ENCODE data around the gene REP15. TPM values are rescaled to one million over a fixed set of nuclear protein-coding genes. Genes with fewer than 3 reads are reported as not detected.

REP15 gene
- total RNA-seq, 1 donor from 2014 or later: 2.8 TPM

- no peaks in the 10 kb centered on the region for H3K4me1 Mint-ChIP-seq (ENCODE audit: low read depth)
- no peak for TF ChIP-seq CTCF (IDR thresholded peaks at IDR 0.05; ENCODE audit: unreplicated experiment)
- H3K36me3 Mint-ChIP-seq (ENCODE audit: insufficient read depth): peaks cover 16% of the 10 kb centered on the region
- H3K9me3 Mint-ChIP-seq (ENCODE audit: low read depth): no peaks in the 10 kb centered on the region
- no peak overlapping the region for H3K4me3 Mint-ChIP-seq (ENCODE audit: low read depth)
- H3K27me3 Mint-ChIP-seq: no peaks in the 10 kb centered on the region
- DNase-seq (ENCODE audit: low spot score, unreplicated experiment): no peak
- no peak overlapping the region for H3K27ac Mint-ChIP-seq
Measured at GRCh38 chr12:27672643-27673042, 23.6 kb upstream of the REP15 start.

GRCh38 chr12:27673101-27673718, 23.0 kb upstream of the REP15 start:
- no peak overlapping the region for H3K4me3 Mint-ChIP-seq (ENCODE audit: low read depth)
- no peaks in the 10 kb centered on the region for H3K27me3 Mint-ChIP-seq
- no peak overlapping the region for H3K27ac Mint-ChIP-seq
- DNase-seq (ENCODE audit: low spot score, unreplicated experiment): no peak
- no peaks in the 10 kb centered on the region for H3K4me1 Mint-ChIP-seq (ENCODE audit: low read depth)
- peaks cover 13% of the 10 kb centered on the region for H3K36me3 Mint-ChIP-seq (ENCODE audit: insufficient read depth)
- no peaks in the 10 kb centered on the region for H3K9me3 Mint-ChIP-seq (ENCODE audit: low read depth)
- no peak for TF ChIP-seq CTCF (IDR thresholded peaks at IDR 0.05; ENCODE audit: unreplicated experiment)

- Mint-ChIP-seq H3K27me3 (no peaks in the 10 kb centered on the region), H3K4me3 (ENCODE audit: low read depth) (no peak overlapping the region), H3K27ac (no peak overlapping the region), H3K4me1 (ENCODE audit: low read depth) (no peaks in the 10 kb centered on the region), H3K9me3 (ENCODE audit: low read depth) (no peaks in the 10 kb centered on the region), H3K36me3 (ENCODE audit: insufficient read depth) (peaks cover 20% of the 10 kb centered on the region)
- TF ChIP-seq CTCF (IDR thresholded peaks at IDR 0.05; ENCODE audit: unreplicated experiment): no peak
- no peak for DNase-seq (ENCODE audit: low spot score, unreplicated experiment)
Measured at GRCh38 chr12:27674989-27675388, 21.3 kb upstream of the REP15 start.

- H3K4me1 Mint-ChIP-seq (ENCODE audit: low read depth): peaks cover 3% of the 10 kb centered on the region
- DNase-seq (ENCODE audit: low spot score, unreplicated experiment): no peak
- no peak overlapping the region for H3K27ac Mint-ChIP-seq
- no peaks in the 10 kb centered on the region for H3K9me3 Mint-ChIP-seq (ENCODE audit: low read depth)
- no peak overlapping the region for H3K4me3 Mint-ChIP-seq (ENCODE audit: low read depth)
- no peaks in the 10 kb centered on the region for H3K27me3 Mint-ChIP-seq
- TF ChIP-seq CTCF (IDR thresholded peaks at IDR 0.05; ENCODE audit: unreplicated experiment): no peak
- H3K36me3 Mint-ChIP-seq (ENCODE audit: insufficient read depth): peaks cover 33% of the 10 kb centered on the region
Measured at GRCh38 chr12:27680619-27681018, 15.6 kb upstream of the REP15 start.

GRCh38 chr12:27682534-27682933, 13.7 kb upstream of the REP15 start:
- Mint-ChIP-seq H3K27me3 (no peaks in the 10 kb centered on the region), H3K9me3 (ENCODE audit: low read depth) (no peaks in the 10 kb centered on the region), H3K27ac (no peak overlapping the region), H3K36me3 (ENCODE audit: insufficient read depth) (peaks cover 34% of the 10 kb centered on the region), H3K4me3 (ENCODE audit: low read depth) (no peak overlapping the region), H3K4me1 (ENCODE audit: low read depth) (peaks cover 4% of the 10 kb centered on the region)
- DNase-seq (ENCODE audit: low spot score, unreplicated experiment): no peak
- no peak for TF ChIP-seq CTCF (IDR thresholded peaks at IDR 0.05; ENCODE audit: unreplicated experiment)
